T1000 (cell line): ENCODE measurements around the gene ATP11A.

ENCODE experiments used
- DNase-seq: peaks from one replicate; lab custom pipeline; 2025; ENCODE audit warnings: mixed read lengths; lab: John Stamatoyannopoulos, UW

ATP11A gene

GRCh38 chr13:112743451-112744167, 53.8 kb downstream of the ATP11A start:
- no peak for DNase-seq

- no peak for DNase-seq
These were observed 54.6 kb downstream of the ATP11A start for GRCh38 chr13:112744168-112745021.

DNA sequence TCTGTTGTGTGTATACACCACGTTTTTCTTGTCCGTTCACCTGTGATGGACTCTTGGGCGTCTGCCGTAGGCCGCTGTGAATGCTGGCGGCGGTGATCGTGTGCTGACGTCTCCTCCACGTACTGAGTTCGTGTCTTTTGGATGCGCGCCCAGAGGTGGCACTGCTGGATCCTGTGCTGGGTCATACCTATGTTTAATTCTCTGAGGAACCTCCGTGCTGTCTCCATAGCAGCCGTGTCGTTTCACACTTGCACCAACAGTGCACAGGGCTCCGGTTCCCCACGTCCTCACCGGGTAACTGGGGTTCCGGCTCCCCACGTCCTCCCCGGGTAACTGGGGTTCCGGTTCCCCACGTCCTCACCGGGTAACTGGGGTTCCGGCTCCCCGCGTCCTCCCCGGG, 56.2 kb downstream of the ATP11A start:
- no peak for DNase-seq

GRCh38 chr13:112747256-112747655, 57.4 kb downstream of the ATP11A start:
- no peak for DNase-seq

DNA sequence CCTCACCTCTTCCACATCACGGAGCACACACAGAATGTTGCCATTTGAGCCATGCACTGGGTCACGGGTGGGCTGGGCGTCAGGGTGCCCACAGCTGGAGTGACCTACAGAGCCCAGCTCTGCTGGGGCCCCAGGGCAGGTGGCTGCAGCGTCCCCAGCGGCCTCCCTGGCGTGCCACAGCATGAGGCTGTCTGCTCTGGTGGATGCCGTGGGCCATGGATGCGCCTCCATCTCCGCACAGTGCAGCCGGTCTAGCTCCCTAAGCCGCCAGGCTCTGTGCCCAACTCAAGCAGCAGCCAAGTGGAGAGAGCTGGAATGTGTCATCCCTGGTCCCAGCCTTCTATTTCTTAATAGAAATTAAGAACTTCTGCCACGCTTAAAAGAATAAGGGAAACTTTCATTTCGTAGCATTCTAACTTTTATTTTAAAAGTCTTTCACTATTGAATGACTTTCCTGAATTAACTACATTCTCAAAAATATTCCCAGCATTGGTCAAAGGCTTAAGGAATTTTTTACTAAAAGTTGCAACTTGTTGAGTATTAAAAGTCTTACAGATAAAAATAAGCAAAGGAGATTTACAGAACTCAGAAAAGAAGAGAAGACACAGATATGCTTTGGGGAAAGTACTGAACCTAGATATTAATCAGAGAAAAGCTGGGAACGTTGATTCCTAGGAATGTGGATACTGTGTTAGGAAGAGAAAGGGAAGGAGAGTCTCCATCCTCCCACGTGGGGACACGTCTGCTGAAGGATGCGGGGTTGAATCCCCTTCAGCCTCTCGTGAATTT, 59.3 kb downstream of the ATP11A start:
- DNase-seq: no peak

GRCh38 chr13:112750570-112750969, 60.7 kb downstream of the ATP11A start:
- no peak for DNase-seq

DNA sequence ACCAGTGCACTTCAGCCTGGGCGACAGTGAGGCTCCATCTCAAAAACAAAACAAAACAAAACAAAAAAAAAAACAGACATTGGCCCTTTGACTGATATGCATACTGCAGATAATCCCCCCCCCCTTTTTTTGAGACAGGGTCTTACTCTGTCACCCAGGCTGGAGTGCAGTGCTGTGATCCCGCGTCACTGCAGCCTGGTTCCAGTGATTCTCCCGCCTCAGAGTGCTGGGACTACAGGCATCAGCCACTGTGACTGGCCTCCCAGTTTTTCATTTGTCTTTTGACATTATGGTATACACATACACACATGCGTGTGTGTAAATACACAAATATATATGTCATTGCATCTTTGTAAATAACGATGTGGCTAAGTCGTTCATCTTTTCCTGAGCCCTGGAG, 61.8 kb downstream of the ATP11A start:
- DNase-seq: no peak

- no peak for DNase-seq
These were observed 62.4 kb downstream of the ATP11A start for GRCh38 chr13:112752211-112752610.

DNA sequence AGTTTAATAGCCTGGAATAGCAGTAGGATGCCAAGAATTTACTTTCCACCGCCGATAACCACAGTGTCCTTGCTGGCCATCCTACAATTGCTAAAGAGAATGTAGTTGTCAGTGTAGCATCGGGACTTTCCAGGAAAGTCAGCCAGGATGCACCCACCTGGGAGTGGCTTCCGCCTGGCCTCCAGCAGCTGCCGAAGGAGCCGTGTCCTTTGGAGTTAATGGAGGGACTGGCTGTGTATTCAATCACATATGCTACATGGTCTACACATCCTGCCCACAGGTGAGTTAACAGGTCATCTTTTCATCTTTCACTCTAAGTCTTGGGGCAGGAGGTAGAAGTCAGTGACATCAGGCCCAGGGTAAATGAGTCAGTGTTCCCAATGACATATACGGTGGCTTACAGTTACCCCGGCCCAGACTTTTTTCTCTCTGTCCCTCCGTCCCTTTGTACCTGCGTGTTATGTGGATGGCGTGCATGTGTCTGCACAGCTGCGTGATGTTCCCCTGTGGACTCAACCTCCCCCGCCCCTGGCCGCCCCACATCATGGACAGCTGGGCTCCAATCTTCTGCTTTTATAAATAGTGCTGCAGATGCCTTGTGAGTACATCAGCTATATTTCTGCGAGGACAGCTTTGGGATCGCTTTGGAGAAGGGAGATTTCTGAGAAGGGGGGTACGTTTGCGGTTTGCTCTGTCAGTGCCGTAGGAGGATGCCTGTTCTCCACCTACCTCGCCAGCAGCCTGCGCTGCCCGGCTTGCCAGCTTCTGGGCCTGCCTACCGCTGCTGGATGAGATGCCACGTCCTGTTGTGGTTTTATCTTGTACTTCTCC, 63.1 kb downstream of the ATP11A start:
- no peak for DNase-seq

- DNase-seq: no peak
These were observed 64.0 kb downstream of the ATP11A start for GRCh38 chr13:112753833-112754232.

- no peak for DNase-seq
These were observed 64.6 kb downstream of the ATP11A start for GRCh38 chr13:112754281-112755025.

DNA sequence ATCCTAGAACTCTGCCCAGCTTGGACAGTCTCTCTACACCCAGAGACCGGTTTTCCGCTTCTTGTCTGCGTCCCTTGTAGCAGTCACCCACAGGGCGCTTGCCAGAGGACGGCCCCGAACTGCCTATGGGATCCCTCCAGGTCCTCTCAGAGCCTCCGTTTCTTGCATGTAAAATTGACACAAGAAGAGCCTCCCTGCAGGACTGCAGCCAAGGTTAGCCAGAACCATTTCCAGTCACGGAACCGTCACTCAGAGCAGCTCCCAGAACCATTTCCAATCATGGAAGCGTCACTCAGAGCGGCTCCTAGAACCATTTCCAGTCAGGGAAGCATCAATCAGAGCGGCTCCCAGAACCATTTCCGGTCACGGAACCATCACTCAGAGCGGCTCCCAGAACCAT, 65.5 kb downstream of the ATP11A start:
- no peak for DNase-seq

GRCh38 chr13:112756081-112756480, 66.2 kb downstream of the ATP11A start:
- DNase-seq: no peak

GRCh38 chr13:112756511-112756966, 66.7 kb downstream of the ATP11A start:
- DNase-seq: no peak

- DNase-seq: no peak
These were observed 67.3 kb downstream of the ATP11A start for GRCh38 chr13:112756967-112757758.

DNA sequence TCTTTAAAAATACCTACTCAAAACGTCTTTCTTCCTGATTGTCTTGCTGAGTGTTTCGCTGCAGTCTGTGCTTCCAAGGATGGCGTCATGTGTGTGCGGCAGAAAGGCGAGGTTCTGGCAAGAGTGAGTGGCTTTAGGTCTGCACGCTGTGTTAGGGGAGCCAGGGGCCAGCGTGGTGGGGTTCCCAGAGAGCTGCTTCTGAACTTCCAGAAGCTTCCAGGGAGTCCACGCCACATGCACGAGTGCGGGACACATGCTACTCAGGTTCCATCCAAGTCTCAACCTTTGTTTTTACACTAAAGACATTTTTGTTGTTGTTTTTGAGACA, 67.9 kb downstream of the ATP11A start:
- no peak for DNase-seq

DNA sequence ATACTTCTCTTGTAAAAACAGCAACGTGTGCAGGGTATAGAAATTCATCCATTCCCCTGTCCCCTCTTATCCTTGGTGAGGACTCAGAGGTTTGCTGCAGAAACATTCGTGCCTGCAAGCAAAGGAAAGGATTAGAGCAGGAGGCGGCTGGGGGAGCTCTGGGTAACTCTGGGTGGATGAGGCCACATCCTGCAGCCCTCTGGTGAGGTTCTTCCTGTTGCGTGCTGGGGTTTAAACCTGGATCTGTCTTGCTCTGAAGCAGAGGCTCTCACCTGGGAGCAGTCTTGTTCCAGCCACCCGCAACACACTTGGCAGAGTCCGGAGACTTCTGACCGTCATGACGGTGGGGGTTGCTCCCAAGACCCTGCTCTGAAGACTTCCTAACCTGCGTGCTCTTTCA, 69.2 kb downstream of the ATP11A start:
- DNase-seq: no peak

DNA sequence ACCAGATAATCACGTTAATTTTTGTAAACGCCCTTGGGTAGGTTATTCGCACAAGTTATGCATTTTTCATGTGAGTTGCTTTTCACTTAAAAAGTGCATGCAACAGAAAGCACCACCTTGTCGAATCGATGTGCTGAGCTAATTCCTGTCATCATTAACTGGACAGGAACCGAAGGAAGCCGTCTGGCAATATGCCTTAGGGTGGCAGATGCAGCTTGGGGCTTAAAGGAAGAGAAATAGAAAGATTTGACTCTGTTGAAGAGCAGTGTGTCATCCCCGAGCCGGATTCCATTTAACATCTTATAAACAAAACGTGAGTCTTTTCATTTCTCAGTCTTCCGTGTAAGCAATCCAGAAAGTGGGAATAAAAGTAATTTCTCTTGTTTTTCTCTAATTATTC, 70.0 kb downstream of the ATP11A start:
- no peak for DNase-seq

DNA sequence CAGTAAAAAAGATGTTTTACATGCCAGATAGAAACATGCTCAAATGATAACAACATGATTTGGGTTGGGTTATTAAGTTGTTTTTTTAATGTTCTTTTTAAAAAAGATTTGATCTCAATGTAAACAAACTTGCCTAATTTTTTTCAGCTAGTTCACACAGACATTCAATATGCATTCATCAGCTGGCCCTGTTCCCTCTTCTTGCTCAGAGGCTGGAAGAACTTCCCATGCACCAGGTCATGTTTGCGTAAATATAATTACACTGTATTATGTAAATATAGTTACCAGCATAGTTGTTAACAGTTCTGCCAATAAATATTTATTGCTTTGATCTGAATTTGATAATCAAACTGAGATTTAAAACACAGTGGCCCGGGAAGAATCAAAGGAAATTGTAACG, 70.6 kb downstream of the ATP11A start:
- no peak for DNase-seq

- DNase-seq: no peak
These were observed 71.1 kb downstream of the ATP11A start for GRCh38 chr13:112760931-112761330.
